D341Med (cell line): Measurements from ENCODE around the gene SDCCAG8.

Source experiments
- DNase-seq: peaks from one replicate; pipeline ENCODE4 v3.0.0; 2012; ENCODE audit warnings: low spot score

The SDCCAG8 gene

DNA sequence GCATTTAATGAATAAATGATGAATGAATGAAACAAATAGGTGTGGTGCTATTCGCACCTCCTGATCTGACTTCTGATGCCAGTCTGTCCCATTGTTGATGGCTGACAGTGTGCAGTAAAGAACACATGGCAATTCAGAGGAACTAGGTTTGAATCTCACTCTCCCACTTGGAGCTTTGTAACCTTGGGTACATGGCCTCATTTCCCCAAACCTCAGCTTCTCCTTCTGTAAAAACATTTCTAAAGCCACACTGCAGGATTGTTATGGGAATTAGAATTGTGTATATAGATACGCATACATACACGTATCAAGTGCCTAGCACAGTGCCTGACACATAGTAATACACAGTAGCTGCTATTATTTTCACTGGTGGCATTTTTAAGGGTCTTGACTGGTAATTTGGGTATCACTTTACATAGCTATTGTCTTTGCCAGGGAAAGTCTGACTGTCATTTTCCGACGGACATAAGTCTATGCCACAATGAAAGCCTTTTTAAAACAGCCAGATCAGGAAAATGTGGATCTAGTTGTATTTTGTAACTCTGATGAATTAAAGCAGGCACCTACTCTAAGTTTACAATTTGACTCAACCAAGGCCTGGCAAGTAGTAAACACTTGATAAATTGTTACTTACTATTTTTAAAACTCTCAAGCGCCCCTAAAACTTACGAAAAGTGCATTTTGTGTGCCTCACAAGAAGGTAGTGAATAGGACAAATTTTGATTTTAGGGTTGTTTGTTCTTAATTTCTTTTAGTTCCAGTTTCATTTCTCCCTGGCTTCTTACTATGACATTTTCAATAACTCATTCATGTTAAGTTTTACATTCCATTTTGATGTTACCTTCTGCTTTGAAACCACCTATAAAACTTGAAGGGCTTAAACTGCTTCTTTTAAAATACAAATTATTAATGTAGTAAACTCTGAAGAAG lies 164.4 kb downstream of the SDCCAG8 start:
- DNase-seq, result no peak

DNA sequence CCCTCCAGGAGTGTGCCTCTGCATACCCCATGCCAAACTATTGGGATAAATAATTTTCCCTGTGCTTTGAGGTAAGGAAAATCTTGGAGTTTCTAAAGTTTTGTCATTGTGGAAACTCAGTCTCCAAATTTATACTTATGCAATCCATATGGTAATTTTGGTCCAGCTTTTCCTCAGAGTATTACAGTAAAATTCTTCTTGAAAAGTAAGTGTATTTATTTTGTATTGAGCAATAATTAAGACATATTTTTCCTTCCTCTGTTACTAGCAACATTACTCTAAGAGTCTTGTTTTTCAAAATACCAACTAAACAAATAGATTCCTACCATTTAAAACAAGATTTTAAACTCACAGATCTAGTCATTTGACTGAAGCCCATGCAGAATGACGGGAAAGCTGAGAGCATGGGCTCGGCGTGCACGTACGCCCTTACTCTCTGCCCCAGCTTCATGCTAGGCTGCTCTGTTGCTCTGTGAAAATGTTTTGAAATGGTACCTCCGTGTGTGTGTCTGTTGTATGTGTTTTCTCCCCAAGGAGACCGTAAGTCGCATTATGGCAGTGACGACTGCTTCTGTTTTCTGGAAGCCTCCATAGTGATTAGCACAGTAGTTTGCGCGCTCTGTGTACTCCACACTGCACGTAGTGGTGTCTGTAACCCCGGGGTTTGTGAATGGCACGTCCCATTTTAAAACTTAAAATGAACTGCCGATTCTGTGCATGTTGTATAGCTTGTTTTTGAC lies 165.3 kb downstream of the SDCCAG8 start:
- DNase-seq, result no peak

DNA sequence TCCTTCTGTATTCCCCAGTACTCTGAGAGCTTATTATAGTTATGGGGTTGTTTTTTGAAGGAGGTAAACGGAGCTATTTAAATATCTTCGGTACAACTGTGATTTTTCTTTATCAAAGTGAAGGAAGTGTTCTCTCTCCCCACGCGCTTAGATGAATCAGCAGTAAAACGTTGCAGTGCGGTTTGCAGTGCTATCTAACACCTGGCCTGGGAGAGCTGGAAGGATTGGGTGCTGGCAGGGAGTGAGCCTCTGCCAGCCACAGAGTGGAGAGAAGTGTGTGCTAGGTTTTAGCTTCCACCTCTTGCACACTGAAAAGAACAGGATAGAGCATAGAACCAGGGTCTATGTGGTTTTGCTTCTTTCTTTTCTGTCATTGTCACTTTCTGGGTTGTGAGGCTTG lies 165.9 kb downstream of the SDCCAG8 start:
- no peak for DNase-seq

DNA sequence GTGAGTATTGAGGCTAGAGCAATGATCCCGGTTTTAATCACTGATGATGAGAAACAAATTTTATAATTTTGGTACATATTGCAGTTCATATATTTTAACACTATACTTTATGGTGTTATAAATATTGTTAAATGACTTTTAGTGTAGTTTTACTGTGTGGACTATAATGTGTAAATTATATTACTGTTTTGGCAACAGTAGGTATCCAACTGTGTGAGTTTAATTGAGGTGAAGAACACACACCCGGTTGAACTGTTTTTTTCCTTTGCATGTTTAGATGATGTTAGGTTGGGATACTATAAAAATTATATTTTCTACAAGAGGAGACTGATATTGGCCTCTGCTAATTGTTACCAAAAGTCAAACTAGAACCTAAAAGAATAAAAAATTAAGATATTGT lies 166.5 kb downstream of the SDCCAG8 start:
- no peak for DNase-seq

DNA sequence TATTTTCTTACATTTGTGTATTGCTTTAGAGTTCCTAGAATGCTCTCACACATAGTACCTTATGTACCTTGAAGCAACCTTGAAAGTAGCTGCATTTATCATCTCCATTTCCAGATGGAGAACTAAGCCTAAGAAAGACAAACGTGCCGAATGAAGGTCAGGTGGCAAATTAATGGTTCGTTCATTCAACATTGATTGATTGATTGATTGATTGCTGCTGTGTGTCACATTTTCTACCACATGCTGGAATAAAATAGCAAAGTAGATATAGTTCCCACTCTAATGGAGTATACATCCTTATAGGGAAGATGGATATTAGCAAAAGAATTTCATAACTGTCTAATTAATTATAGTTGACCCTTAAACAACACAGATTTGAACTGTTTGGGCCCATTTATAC lies 172.2 kb downstream of the SDCCAG8 start:
- no peak for DNase-seq

DNA sequence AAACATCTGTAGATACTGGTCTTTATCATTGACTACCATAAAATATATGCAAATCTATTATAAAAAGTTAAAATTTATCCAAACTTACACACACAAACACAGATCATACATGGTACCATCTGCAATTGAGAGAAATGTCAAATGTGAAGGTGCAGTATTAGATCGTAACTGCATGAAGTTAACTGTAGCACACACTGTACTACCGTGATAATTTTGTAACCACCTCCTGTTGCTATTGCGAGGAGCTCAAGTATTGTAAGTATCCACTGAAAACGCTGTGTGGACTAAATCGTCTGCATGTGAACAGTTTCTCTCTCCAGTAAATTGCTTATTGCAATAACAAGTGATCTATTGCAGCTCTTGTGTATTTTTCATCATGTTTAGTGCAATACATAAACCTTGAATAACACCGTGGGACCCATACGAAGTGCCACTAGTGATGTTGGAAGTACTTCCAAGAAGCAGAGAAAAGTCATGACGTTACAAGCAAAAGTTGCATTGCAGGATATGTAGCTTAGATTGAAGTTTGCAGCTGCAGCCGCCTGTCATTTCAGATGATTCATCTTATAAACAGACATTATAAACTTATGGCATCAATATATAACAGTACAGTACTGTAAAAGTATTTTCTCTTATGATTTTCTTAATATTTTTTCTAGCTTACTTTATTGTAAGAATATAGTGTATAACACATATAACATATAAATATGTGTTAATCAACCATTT lies 172.9 kb downstream of the SDCCAG8 start:
- no peak for DNase-seq

DNA sequence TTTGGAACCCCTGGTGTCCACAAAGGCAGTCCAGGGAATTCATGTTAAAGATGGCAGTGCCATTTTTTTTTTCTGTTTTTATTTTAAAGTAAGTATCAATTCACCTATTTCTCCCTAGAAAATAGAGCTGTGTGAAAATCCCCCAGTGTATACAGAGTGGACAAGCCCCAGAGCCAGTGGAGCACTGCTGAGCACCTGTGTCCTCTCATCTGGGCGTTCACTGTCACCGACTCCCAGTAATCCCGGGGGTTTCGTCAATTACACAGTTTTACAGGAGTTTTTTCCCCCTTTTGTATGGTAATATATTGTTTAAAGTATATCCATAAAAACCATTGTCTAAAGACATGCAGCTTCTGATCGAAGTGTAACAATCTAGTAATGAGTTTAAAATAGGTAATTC lies 175.8 kb downstream of the SDCCAG8 start:
- DNase-seq, result no peak

DNA sequence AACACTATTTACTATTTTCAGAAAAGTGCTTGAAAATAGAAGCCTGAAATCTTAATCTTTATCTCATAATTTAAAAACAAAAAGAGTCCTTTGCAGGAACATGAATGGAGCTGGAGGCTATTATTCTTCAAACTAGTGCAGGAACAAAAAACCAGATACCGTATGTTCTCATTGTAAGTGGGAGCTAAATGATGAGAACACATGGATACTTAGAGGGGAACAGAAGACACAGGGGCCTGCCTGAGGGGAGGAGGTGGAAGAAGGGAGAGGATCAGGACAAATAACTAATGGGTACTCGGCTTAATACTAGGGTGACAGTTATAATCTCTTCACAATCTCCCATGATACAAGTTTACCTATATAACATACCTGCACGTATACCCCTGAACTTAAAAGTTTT lies 176.3 kb downstream of the SDCCAG8 start:
- DNase-seq, result no peak

DNA sequence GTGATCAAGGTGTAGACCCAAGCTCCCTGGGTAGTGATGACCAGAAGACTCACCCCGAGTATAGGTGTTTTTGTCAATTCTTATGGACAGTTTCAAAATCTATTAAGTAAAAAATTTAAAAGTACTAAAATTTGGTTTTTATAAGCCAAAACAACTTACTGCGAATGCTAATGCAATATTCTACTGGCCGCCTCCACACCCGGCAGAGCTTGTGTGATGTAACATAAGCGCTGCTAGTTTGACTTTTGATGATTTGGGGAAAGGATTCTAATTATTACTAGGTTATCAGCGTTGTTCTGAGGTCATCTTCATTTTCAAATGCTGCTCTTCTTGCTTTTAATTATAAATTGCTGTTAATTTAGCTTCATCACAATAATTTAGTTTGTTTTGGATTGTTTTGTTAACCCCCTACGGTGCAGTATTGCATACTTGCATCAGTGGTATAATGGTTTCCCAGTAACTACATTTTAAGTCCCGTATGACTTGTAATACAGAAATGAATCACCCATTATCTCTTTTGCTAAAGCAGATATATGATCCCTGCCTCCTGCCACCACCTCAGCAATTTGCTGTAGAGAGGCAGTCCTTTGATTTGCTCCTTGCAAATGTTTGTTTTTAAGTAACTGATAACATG lies 178.0 kb downstream of the SDCCAG8 start:
- no peak for DNase-seq

DNA sequence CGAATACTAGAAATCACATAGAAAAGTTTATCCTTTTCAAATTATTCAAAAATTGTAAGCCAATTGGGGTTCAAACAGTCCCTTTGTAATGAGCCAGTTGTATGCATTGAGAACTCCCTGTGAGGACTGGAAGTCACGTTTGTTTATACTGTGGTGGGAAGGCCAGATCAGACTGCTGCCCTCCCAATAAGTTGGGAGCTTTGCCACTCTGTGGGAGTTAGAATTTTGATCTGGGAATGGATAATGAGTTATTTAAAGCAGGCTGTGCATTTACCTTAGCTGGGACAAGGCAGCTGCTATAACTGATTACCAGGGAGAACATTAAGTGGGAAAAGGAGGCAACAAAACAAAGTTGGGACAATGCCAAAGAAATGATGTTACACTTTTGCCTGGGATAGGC lies 178.8 kb downstream of the SDCCAG8 start:
- DNase-seq, result no peak

DNA sequence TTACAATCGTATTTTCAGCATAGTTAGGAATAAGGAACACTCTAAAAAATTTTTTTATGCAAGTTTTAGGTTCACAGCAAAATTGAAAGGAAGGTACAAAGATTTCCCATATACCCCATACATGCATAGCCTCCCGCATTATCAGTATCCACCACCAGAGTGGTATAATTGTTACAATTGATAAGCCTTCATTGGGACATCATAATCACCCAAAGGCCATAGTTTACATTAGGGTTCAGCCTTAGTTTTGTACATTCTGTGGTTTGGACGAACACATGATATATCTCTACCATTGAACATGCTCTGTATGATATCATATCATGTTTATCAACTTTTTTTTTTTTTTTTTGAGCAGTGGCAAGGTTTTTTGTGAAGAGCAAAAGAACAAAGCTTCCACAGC lies 180.0 kb downstream of the SDCCAG8 start:
- DNase-seq, result no peak

DNA sequence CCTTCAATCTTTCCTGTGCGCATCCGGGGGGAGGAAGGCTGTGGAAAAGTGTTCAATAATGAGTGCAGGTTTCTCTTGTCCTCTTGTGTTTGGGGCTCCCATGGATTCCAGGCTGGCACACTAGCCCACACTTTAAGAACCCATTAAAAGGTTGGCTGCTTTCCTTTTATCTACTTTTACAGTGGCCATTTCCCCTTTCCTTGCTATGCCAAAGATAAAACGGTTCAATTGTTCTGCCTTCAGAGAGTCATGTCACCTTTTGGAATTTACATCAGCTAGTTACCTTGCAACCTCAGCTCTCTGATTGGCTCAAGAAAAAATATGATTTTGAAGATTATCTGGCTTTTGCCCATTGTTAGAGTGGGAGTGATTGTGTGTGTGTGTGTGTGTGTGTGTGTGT lies 182.3 kb downstream of the SDCCAG8 start:
- no peak for DNase-seq

DNA sequence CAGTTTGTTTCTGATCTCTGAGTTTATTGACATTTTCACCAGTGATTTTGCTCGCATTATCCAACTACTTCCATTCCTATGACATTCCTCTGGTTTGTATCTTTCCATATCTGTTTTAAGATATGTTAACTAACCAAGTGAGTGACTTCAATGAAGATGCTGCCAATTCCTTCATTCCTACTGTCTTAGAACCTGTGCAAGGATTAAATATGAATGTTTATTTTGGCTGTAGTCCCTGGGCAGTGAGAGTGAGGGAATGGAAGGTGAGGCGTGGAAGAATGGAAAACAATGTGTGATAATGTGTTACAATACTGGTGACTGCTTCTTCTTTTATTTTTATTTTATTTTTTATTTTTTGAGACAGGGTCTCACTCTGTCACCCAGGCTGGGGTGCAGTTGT lies 183.0 kb downstream of the SDCCAG8 start:
- DNase-seq, result no peak

DNA sequence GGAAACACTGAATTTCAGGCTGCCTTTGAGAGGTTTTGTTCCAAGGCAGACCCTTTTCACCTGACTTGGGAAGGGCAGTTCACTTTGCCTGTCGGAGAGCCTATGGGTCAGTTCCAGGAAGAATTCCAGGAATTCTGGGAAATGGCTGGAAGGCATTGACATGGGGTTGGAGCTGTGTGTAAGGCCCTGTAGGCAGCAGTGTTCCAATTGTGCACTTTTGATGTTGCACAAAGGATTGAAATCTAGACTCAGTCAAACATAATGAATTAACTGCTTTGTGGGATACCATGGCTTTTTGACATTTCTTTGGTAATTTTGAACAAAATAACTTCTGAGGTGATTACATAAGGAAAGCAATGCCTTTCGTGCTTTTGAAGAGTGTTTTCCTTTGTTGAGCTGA lies 184.6 kb downstream of the SDCCAG8 start:
- DNase-seq, result no peak

DNA sequence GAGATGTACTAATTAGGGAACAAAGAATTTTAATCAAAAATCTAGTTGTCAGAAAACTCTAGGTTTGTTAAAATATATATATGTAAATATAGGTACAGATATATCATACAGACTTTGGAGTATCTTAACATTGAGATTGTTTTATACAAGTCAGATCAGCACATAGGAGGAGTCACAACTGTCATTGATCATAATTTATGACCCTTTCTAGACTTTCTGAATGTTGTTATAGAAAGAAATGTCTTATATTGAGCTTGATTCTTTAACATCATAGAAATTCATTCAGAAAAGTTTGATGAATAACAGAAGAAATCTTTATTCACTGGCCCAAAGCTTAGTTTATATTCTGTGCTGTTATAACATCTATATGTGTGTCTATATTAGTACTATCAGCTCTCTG lies 185.8 kb downstream of the SDCCAG8 start:
- no peak for DNase-seq

DNA sequence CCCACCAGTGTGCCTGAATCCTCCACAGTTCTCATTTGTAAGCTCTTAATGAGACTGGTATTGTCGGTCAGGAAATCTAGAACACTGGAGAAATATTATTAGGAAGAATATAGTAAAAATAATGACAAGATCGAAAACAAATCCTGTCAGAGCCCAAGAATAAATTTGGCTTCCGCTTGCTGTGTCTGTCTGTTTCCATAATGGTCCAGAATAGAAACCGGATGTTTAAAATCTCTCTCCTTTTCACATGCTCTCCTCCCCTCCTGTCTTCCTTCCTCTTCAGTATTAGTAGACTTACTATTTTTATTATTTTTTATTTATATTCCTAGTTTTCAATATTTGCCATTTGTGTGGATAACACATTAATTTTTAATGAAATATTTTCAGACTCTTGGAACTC lies 187.7 kb downstream of the SDCCAG8 start:
- DNase-seq, result no peak

DNA sequence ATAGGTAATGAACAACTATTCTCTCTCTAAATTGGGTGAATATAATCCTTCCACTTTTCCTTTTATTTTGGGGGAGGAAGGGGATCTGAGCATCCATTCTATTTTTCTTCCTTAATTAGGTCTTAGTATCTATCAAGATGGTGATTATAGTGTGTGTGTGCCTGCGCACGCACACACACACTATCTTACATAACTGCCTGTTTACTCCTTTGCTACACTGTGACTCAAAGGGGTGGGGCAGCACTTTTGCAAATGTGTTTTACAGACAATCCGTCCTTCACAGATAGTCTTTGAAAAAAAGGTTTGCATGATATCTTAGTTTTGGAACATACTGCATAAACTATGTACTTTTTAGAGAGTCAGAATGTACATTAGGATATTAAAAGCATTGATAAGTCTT lies 191.5 kb downstream of the SDCCAG8 start:
- no peak for DNase-seq

DNA sequence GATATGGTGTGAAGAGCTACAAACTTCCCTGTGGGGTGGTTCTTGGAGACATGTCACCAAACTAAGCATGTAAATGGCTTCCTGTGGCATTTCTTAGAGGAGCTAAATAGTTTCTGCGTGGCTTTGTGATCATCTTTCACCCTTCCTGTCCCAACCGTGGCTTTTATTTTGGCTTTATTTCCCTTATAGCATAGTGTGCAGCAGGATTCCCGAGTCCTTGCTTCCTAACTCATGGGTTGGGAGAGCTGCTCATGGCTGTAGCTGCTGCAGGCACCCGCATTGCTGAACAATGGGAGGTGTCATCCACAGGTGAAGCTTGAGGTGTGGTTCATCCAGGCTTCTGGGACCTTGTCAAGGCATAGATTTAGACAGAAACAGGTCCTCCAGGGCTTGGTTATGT lies 192.0 kb downstream of the SDCCAG8 start:
- DNase-seq, result no peak

DNA sequence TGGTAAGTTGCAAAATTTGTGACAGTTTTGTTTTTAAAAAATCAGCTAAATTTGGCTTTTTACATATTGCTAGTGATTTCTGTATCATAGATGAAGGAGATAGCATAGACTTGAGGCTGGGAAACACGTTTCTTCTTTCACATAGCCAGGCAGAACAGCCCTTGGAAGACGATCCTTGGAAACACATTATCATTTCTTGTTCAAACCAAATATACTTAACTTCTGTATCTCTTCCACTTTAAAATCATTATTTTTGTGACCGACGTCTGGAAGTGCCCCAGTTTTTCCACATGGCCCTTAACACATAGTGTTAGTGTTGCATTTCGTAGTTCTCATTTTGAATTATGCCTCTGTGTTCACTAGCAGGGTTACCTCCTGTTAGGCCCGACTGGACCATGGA lies 193.5 kb downstream of the SDCCAG8 start:
- no peak for DNase-seq

DNA sequence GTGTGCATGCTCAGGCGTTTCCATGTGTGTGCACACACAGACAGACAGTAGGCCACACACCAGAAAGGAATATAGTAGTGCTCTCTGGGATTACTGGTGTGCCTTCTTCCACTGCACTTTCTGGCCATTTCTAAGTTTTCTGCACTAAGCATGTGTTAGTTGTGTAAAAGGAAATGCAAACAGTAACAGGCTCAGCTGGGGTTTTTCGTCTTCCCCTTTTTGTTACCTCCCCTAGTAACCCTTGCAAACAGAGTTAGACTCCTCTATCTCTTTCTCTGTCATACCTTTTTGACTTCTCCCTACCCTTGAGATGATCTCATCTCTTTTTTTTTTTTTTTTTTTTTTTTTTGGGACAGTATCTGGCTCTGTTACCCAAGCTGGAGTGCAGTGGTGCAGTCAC lies 196.3 kb downstream of the SDCCAG8 start:
- no peak for DNase-seq

DNA sequence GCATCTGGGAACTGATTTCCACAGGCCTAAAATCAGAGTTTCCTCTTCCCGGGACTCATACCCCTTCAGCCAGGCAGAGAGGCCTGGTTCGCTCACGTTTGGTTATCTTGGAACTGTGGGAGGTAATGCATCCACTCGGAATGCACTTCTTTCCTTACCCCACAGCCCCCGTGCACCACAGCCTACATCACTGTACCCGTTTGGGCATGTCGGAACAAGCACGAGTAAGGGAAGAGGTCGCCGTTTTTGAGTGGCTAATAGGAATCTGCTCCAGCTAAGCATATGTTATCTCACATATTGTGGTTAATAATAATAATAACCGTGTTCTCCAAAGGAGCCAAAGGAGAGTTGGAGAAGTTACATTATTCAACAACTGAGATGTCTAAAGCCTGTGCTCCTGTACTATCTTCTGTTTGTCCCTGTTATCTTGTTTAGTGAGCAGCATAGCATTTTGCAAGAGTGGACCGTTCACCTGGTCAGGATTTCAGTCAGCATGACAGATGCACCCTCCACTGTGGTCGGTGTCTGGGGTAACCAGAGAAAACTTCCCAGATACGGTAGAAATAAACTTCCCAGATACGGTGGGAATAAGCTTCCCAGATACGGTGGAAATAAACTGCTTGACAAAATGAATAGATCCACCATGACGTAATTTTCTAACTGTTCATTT lies 198.6 kb downstream of the SDCCAG8 start:
- no peak for DNase-seq
